Spleen (tissue), 7 donors: ENCODE measurements around the gene CORT.

ENCODE experiments used
- CTCF ChIP-seq, 11 experiments: fragments of 200-600 bp in 7 of 11; fragments of 450-650 bp in 4 of 11; sonication (generic) in 4 of 11; IDR thresholded peaks in 8 of 11; conservative IDR thresholded peaks in 3 of 11; 1 replicate in 7 of 11; 2 replicates in 4 of 11; pipeline versions ENCODE4 v1.4.0 to v1.8.0; 2016 to 2021; ENCODE audit warnings: antibody characterized with exemption in 11 of 11, inconsistent platforms in 4 of 11, mild to moderate bottlenecking in 1 of 11
- POLR2AphosphoS5 ChIP-seq, 3 donors: sonication (generic); formaldehyde crosslinking; IDR thresholded peaks; one replicate each; pipeline ENCODE4 v1.5.1; 2017; ENCODE audit warnings: antibody characterized with exemption in 3 of 3
- donor health status: DM: no; HTN: no; CAD: no; lungs with moderate emphysema.
- donor health status: DM: no; HTN: no; CAD: no.
- donor health status: DM: no; HTN: no; CAD: no.

- TF ChIP-seq CTCF (IDR thresholded peaks at IDR 0.05 in 8 of 11, conservative IDR thresholded peaks at IDR 0.05 in 3 of 11) (peak in 1 of 11 experiments; percentile 12), POLR2AphosphoS5 (IDR thresholded peaks at IDR 0.05) (peak; percentile 90)
Observed at GRCh38 chr1:10472220-10473144, 22.7 kb downstream of the CORT start, which contains the start of gene DFFA.
